Neutrophil (primary cell): Measurements from ENCODE around the gene PPP1R1B.
"Not testable (repeated sequence)": the region's sequence is repeated elsewhere in the genome, so short reads cannot be mapped to it uniquely, and the experiment has no call there.

Source experiments
- H3K27ac ChIP-seq: fragments of 200-600 bp; sonication (generic); 2 replicates; pipeline ENCODE4 v1.5.1; 2016; ENCODE audit warnings: mild to moderate bottlenecking, moderate library complexity
- H3K27me3 ChIP-seq: fragments of 200-600 bp; sonication (generic); 2 replicates; pipeline ENCODE4 v1.6.0; 2016; ENCODE audit warnings: mild to moderate bottlenecking
- H3K36me3 ChIP-seq: fragments of 200-600 bp; sonication (generic); 2 replicates; pipeline ENCODE4 v1.5.1; 2017
- H3K4me1 ChIP-seq, 2 experiments: fragments of 200-600 bp in 1 of 2; sonication (generic) in 1 of 2; 1 replicate in 1 of 2; 2 replicates in 1 of 2; pipeline versions ENCODE4 v1.5.1 to v1.6.1; 2013 to 2016; ENCODE audit warnings: low read depth in 1 of 2, low read length in 1 of 2, mild to moderate bottlenecking in 1 of 2, moderate library complexity in 1 of 2; ENCODE audit not compliant: control insufficient read depth in 1 of 2, insufficient read depth in 1 of 2
- H3K4me3 ChIP-seq, 2 experiments: fragments of 200-600 bp in 1 of 2; sonication (generic) in 1 of 2; 1 replicate in 1 of 2; 2 replicates in 1 of 2; pipeline ENCODE4 v1.5.1; 2013 to 2016; ENCODE audit warnings: low read depth in 1 of 2, low read length in 1 of 2, mild to moderate bottlenecking in 1 of 2, moderate library complexity in 1 of 2
- H3K9me3 ChIP-seq: fragments of 200-600 bp; sonication (generic); 2 replicates; pipeline ENCODE4 v1.5.1; 2016
- TF ChIP-seq, protein P1 (sequence below): fragments of 200-600 bp; sonication (generic); IDR thresholded peaks from 2 replicates; pipeline ENCODE4 v1.5.1; 2016; ENCODE audit warnings: antibody characterized with exemption

PPP1R1B gene

DNA sequence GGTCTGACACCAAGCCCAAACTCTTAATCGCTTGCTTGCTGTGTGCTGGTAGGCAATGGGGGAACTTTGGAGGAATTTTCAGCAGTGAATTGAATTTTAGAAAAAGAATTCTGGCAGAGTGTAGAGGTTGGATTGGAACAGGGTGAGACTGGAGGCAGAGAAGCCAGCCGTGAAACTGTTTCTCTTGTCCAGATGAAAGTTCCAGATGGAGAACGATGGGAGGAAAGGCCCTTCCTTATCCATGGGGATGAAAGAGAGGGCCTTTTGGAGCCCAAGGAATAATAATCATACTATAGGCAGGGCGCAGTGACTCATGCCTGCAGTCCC, 45.0 kb upstream of the PPP1R1B start:
- TF ChIP-seq, protein P1, sequence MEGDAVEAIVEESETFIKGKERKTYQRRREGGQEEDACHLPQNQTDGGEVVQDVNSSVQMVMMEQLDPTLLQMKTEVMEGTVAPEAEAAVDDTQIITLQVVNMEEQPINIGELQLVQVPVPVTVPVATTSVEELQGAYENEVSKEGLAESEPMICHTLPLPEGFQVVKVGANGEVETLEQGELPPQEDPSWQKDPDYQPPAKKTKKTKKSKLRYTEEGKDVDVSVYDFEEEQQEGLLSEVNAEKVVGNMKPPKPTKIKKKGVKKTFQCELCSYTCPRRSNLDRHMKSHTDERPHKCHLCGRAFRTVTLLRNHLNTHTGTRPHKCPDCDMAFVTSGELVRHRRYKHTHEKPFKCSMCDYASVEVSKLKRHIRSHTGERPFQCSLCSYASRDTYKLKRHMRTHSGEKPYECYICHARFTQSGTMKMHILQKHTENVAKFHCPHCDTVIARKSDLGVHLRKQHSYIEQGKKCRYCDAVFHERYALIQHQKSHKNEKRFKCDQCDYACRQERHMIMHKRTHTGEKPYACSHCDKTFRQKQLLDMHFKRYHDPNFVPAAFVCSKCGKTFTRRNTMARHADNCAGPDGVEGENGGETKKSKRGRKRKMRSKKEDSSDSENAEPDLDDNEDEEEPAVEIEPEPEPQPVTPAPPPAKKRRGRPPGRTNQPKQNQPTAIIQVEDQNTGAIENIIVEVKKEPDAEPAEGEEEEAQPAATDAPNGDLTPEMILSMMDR = no peak
- H3K36me3 ChIP-seq = no peaks in the 10 kb centered on the region
- no peak overlapping the region for H3K4me3 ChIP-seq
- peaks cover 39% of the 10 kb centered on the region for H3K27me3 ChIP-seq
- no peaks in the 10 kb centered on the region for H3K9me3 ChIP-seq
- H3K4me1 ChIP-seq = no peaks in the 10 kb centered on the region
- H3K27ac ChIP-seq = no peak overlapping the region

DNA sequence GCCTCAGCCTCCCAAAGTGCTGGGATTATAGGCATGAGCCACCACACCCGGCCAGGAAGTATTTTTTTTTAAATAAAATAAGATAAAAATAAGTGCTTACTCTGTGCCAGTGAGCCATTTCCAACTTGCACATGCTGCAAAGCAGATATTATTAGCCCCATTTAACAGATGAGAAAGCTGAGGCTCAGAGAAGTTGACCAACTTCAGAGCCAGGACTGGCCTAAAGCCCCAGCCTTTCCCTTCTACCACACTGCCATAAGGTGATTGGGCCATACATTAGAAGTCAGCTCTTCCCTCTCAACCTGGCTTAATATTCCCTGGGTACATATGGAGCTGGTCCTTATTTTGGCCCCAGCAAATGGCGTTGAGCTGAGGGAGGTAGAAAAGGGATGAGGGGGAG, 44.1 kb upstream of the PPP1R1B start:
- Histone ChIP-seq H3K4me3 (no peak overlapping the region), H3K9me3 (no peaks in the 10 kb centered on the region), H3K36me3 (no peaks in the 10 kb centered on the region), H3K27ac (no peak overlapping the region), H3K4me1 (no peaks in the 10 kb centered on the region), H3K27me3 (peaks cover 41% of the 10 kb centered on the region)
- TF ChIP-seq, protein P1 = no peak

DNA sequence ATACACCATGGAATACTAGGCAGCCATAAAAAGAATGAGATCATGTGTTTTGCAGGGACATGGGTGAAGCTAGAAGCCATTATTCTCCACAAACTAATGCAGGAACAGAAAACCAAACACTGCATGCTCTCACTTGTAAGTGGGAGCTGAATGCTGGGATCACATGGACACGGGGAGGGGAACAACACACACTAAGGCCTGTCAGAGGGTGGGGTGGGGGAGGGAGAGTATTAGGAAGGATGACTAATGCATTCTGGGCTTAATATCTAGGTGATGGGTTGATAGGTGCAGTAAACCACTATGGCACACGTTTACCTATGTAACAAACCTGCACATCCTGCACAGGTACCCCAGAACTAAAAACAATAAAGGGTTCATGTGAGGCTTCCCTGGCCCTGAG, 36.6 kb upstream of the PPP1R1B start:
- not testable (repeated sequence) for H3K36me3 ChIP-seq, H3K4me3 ChIP-seq, H3K4me1 ChIP-seq, H3K9me3 ChIP-seq, H3K27ac ChIP-seq
- H3K27me3 ChIP-seq = peaks cover 79% of the 10 kb centered on the region

DNA sequence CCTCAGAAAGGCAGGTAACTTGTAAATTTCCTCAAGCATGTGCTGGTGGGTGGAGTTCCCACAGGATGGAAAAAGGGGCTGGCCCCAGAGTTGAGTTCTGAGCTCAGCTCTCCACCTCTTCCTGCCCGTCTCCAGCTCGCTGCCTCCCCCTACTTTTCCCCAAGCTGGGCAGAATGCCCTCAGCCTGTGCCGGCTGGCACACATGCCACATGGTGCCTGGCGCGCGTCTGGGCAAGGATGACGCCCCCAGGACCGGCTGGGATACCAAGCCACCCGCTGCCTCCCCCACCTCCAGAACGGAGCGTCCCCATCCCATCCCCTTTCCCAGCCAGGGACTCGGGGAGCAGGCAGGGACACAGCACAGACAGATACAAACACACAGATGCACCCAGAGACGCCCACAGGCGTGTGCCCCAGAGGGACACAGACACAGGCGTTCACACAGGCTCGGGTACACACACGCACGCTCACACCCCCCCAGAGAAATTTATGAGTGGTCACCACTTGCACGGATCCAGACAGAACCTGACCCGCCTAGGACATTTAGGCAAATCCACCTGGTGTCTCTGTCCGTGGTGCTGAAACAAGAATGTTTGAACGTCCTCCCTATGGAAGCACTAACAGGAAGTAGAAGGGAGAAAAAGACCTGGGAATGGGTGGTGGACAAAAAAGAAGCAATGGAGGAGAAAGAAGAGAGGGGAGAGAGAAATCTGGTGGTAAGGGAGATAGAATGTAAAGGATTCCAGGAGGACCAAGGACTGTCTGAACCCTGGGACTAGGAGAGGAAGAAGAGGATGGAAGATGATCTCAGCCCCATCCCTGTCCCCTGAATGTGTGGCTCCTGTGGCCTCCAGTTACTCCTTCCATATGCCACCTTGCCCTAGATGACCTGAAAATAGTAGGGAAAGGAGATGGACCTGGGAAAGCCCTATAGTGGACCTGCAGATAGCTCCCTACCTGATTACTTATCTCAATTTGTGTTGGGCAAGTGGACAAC, 34.5 kb upstream of the PPP1R1B start:
- no peak overlapping the region for H3K4me3 ChIP-seq
- H3K27ac ChIP-seq = no peak overlapping the region
- H3K4me1 ChIP-seq = no peaks in the 10 kb centered on the region
- TF ChIP-seq, protein P1 = no peak
- no peaks in the 10 kb centered on the region for H3K36me3 ChIP-seq
- H3K9me3 ChIP-seq = no peaks in the 10 kb centered on the region
- H3K27me3 ChIP-seq = peaks cover 93% of the 10 kb centered on the region

DNA sequence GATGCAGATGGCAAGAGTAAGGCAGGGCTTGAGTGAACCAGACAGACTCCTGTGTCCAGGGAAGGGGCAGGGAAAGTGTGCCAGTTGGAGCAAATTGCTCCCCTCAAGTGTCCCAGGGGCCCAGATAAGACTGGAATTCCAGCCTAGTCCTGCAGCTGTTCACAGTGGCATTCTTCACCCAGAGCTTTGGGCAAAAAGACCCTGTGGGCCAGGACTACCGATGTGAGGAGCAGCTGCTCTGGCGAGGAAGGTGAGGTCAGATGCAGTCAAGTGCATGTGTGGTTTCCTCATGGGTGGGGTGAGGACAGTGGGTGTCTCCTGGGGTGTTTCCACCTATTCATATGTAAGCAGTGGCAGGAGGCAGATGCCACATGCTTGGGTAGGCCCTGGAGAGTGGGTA, 33.4 kb upstream of the PPP1R1B start:
- Histone ChIP-seq H3K4me1 (no peaks in the 10 kb centered on the region), H3K9me3 (no peaks in the 10 kb centered on the region), H3K4me3 (no peak overlapping the region), H3K36me3 (no peaks in the 10 kb centered on the region), H3K27ac (no peak overlapping the region), H3K27me3 (peaks cover 95% of the 10 kb centered on the region)
- TF ChIP-seq, protein P1 = no peak

DNA sequence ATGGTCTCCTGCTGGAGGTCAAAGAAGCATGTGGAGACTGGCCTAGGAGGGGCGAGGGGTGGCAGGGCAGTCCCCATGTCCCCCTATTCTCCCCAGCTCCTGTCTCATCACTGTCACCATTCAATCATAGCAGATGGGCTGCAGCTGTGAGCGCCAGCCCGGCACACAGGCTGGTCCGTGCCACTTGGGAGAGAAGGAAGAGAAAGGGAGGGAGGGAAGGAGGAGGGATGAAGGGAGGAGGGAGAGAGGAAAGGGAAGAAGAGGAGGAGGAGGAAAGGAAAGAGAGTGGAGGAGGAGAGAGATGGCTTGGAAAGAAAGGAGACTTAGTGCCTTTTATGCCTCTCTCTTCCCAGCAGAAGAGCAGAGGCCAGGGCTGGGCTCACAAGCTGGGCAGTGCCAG, 31.5 kb upstream of the PPP1R1B start:
- TF ChIP-seq, protein P1 = no peak
- Histone ChIP-seq H3K4me1 (no peaks in the 10 kb centered on the region), H3K27ac (no peak overlapping the region), H3K4me3 (no peak overlapping the region), H3K36me3 (no peaks in the 10 kb centered on the region), H3K27me3 (peaks cover 100% of the 10 kb centered on the region), H3K9me3 (no peaks in the 10 kb centered on the region)
